Prostate gland (tissue), 2 donors: ENCODE results near the gene SRGAP3.

Experiments
- CTCF ChIP-seq, 4 experiments: fragments of 200-600 bp in 2 of 4; fragments of 450-650 bp in 2 of 4; sonication (generic) in 2 of 4; IDR thresholded peaks; 1 replicate in 3 of 4; 2 replicates in 1 of 4; pipeline ENCODE4 v1.5.1; 2016 to 2019; ENCODE audit warnings: antibody characterized with exemption in 4 of 4, mild to moderate bottlenecking in 2 of 4, moderate library complexity in 2 of 4
- POLR2A ChIP-seq: fragments of 450-650 bp; IDR thresholded peaks from one replicate; pipeline ENCODE4 v1.6.1; 2016; ENCODE audit warnings: antibody characterized with exemption, mild to moderate bottlenecking

GRCh38 chr3:9157651-9158362, 91.6 kb downstream of the SRGAP3 start:
- TF ChIP-seq CTCF (IDR thresholded peaks at IDR 0.05) (no peak), POLR2A (no peak)
